ENCODE results near the gene LSM14B.
"Not testable (repeated sequence)": the region's sequence is repeated elsewhere in the genome, so short reads cannot be mapped to it uniquely, and the experiment has no call there.

LSM14B gene

GRCh38 chr20:62112368-62112767 is 9.9 kb upstream of the LSM14B start:
- no peak for DNase-seq (ENCODE audit: low read depth)
- H3K4me3 ChIP-seq (ENCODE audit: low read depth, low read length), result no peak overlapping the region
- no peak for TF ChIP-seq CTCF (IDR thresholded peaks at IDR 0.05; ENCODE audit: insufficient read depth, low read depth, low read length, missing control alignments)

GRCh38 chr20:62114894-62115293 is 7.4 kb upstream of the LSM14B start:
- H3K4me3 ChIP-seq (ENCODE audit: low read depth, low read length), result no peak overlapping the region
- no peak for DNase-seq (ENCODE audit: low read depth)
- TF ChIP-seq CTCF (IDR thresholded peaks at IDR 0.05; ENCODE audit: insufficient read depth, low read depth, low read length, missing control alignments), result no peak

GRCh38 chr20:62115800-62116407 is 6.4 kb upstream of the LSM14B start:
- not testable (repeated sequence) for H3K4me3 ChIP-seq (ENCODE audit: low read depth, low read length); DNase-seq (ENCODE audit: low read depth)

GRCh38 chr20:62116558-62117361 is 5.5 kb upstream of the LSM14B start:
- TF ChIP-seq CTCF (IDR thresholded peaks at IDR 0.05; ENCODE audit: insufficient read depth, low read depth, low read length, missing control alignments), result no peak
- DNase-seq (ENCODE audit: low read depth), result no peak
- H3K4me3 ChIP-seq (ENCODE audit: low read depth, low read length), result no peak overlapping the region

- TF ChIP-seq CTCF (IDR thresholded peaks at IDR 0.05; ENCODE audit: insufficient read depth, low read depth, low read length, missing control alignments), result no peak
- no peak overlapping the region for H3K4me3 ChIP-seq (ENCODE audit: low read depth, low read length)
- no peak for DNase-seq (ENCODE audit: low read depth)
Measured at GRCh38 chr20:62117362-62117646, 5.0 kb upstream of the LSM14B start.

- TF ChIP-seq CTCF (IDR thresholded peaks at IDR 0.05; ENCODE audit: insufficient read depth, low read depth, low read length, missing control alignments), result no peak
- no peak for DNase-seq (ENCODE audit: low read depth)
- no peak overlapping the region for H3K4me3 ChIP-seq (ENCODE audit: low read depth, low read length)
Measured at GRCh38 chr20:62117658-62118057, 4.6 kb upstream of the LSM14B start.

GRCh38 chr20:62118113-62119043 is 3.9 kb upstream of the LSM14B start:
- no peak for TF ChIP-seq CTCF (IDR thresholded peaks at IDR 0.05; ENCODE audit: insufficient read depth, low read depth, low read length, missing control alignments)
- H3K4me3 ChIP-seq (ENCODE audit: low read depth, low read length), result no peak overlapping the region
- no peak for DNase-seq (ENCODE audit: low read depth)
